H1 (cell line): Measurements from ENCODE around the gene SESN1. TPM values are rescaled to one million over a fixed set of nuclear protein-coding genes. Genes with fewer than 3 reads are reported as not detected.

Experiments
- CTCF ChIA-PET: fragments of 300-600 bp; sonication (Branson Sonifier 250); formaldehyde crosslinking; loops from one replicate; lab custom pipeline; 2021; ENCODE audit not compliant: partially characterized antibody; lab: Charles Lee
- POLR2A ChIA-PET: fragments of 300-600 bp; sonication (Branson Sonifier 250); formaldehyde crosslinking; loops from one replicate; lab custom pipeline; 2021; ENCODE audit warnings: inconsistent platforms; ENCODE audit not compliant: partially characterized antibody; lab: Charles Lee
- DNase-seq, 2 experiments: peaks; one replicate each; pipeline versions ENCODE4 v3.0.0 to v3.0.0-alpha.2; 2010 to 2022; ENCODE audit warnings: low spot score in 2 of 2, low read depth in 1 of 2, mixed read lengths in 1 of 2
- FAIRE-seq: peaks from 2 replicates; lab custom pipeline; 2011; peaks lifted over from hg19 to GRCh38; lab: Jason Lieb, UNC
- H2AFZ ChIP-seq: 2 replicates; pipeline ENCODE4 v1.8.1; 2012; ENCODE audit warnings: low read length, inconsistent platforms
- H2AK5ac ChIP-seq: 2 replicates; pipeline ENCODE4 v1.6.1; 2013; ENCODE audit warnings: low read depth, low read length
- H2BK120ac ChIP-seq: replicated peaks from 2 replicates; pipeline ENCODE3; 2013; ENCODE audit warnings: low read depth, low read length, inconsistent platforms
- H2BK12ac ChIP-seq: 2 replicates; pipeline ENCODE4 v1.6.1; 2013; ENCODE audit warnings: low read depth, low read length
- H2BK15ac ChIP-seq: 2 replicates; pipeline ENCODE4 v1.6.1; 2013; ENCODE audit warnings: low read length
- H2BK20ac ChIP-seq: 2 replicates; pipeline ENCODE4 v1.6.1; 2013; ENCODE audit warnings: low read length
- H2BK5ac ChIP-seq: 2 replicates; pipeline ENCODE4 v1.6.1; 2013; ENCODE audit warnings: low read depth, low read length
- H3K14ac ChIP-seq: 2 replicates; pipeline ENCODE4 v1.6.1; 2013; ENCODE audit warnings: inconsistent platforms; ENCODE audit not compliant: insufficient read length
- H3K18ac ChIP-seq: 2 replicates; pipeline ENCODE4 v1.6.1; 2013; ENCODE audit warnings: low read length; ENCODE audit errors: extremely low read depth
- H3K23ac ChIP-seq: 2 replicates; pipeline ENCODE4 v1.6.1; 2013; ENCODE audit warnings: inconsistent platforms; ENCODE audit not compliant: insufficient read length
- H3K23me2 ChIP-seq: 2 replicates; pipeline ENCODE4 v1.6.1; 2013; ENCODE audit warnings: low read depth, low read length
- H3K27ac ChIP-seq: 2 replicates; pipeline ENCODE4 v1.6.1; 2011; ENCODE audit warnings: low read depth, low read length, inconsistent platforms
- H3K27me3 ChIP-seq, 4 experiments: replicated peaks in 1 of 4; 1 replicate in 1 of 4; 2 replicates in 3 of 4; pipeline versions ENCODE4 v1.6.1 to v1.8.1; 2011 to 2013; ENCODE audit warnings: low read length in 3 of 4, mild to moderate bottlenecking in 3 of 4, inconsistent platforms in 2 of 4, mixed read lengths in 2 of 4, moderate library complexity in 1 of 4; ENCODE audit not compliant: control insufficient read depth in 3 of 4, insufficient read depth in 3 of 4; ENCODE audit errors: extremely low read depth in 1 of 4
- H3K36me3 ChIP-seq, 4 experiments: 2 replicates each; pipeline versions ENCODE4 v1.6.1 to v1.8.1; 2011 to 2013; ENCODE audit warnings: mild to moderate bottlenecking in 4 of 4, low read length in 3 of 4, moderate library complexity in 2 of 4, control low read depth in 1 of 4, inconsistent platforms in 1 of 4; ENCODE audit not compliant: insufficient read depth in 4 of 4, control insufficient read depth in 2 of 4
- H3K4ac ChIP-seq: replicated peaks from 2 replicates; pipeline ENCODE3; 2013; ENCODE audit warnings: low read length, low read depth, mixed read lengths, inconsistent platforms; ENCODE audit not compliant: insufficient read length
- H3K4me1 ChIP-seq, 4 experiments: replicated peaks in 1 of 4; 1 replicate in 1 of 4; 2 replicates in 3 of 4; pipeline versions ENCODE4 v1.6.1 to v1.8.1; 2011 to 2013; ENCODE audit warnings: low read length in 3 of 4, inconsistent platforms in 2 of 4, mixed read lengths in 1 of 4; ENCODE audit not compliant: insufficient read depth in 4 of 4, control insufficient read depth in 3 of 4
- H3K4me2 ChIP-seq, 2 experiments: 2 replicates each; pipeline versions ENCODE4 v1.6.1 to v1.8.1; 2011 to 2013; ENCODE audit warnings: low read depth in 2 of 2, low read length in 2 of 2, control low read depth in 1 of 2, inconsistent platforms in 1 of 2, mild to moderate bottlenecking in 1 of 2; ENCODE audit not compliant: insufficient read depth in 1 of 2
- H3K4me3 ChIP-seq, 4 experiments: fragments of 200-600, 300-600 bp in 1 of 4; sonication (generic), shearing (Covaris generic), sonication (Bioruptor Twin) in 1 of 4; 2 replicates each; pipeline versions ENCODE4 v1.5.1 to v1.8.1; 2011 to 2016; ENCODE audit warnings: low read length in 4 of 4, low read depth in 3 of 4, control low read depth in 2 of 4, inconsistent platforms in 2 of 4, mild to moderate bottlenecking in 2 of 4, mixed read lengths in 1 of 4, moderate library complexity in 1 of 4; ENCODE audit not compliant: insufficient read depth in 2 of 4; ENCODE audit errors: extremely low read depth in 1 of 4
- H3K56ac ChIP-seq: replicated peaks from 2 replicates; pipeline ENCODE3; 2013; ENCODE audit warnings: low read depth, mild to moderate bottlenecking, mixed read lengths, low read length, inconsistent platforms; ENCODE audit not compliant: insufficient read length
- H3K79me1 ChIP-seq: 2 replicates; pipeline ENCODE4 v1.6.1; 2013; ENCODE audit warnings: low read depth, low read length, control low read depth
- H3K79me2 ChIP-seq, 2 experiments: 2 replicates each; pipeline versions ENCODE4 v1.6.1 to v1.8.1; 2012 to 2013; ENCODE audit warnings: low read length in 2 of 2, mild to moderate bottlenecking in 2 of 2, inconsistent platforms in 1 of 2; ENCODE audit not compliant: insufficient read depth in 2 of 2, control insufficient read depth in 1 of 2
- H3K9ac ChIP-seq, 4 experiments: replicated peaks in 1 of 4; 1 replicate in 1 of 4; 2 replicates in 3 of 4; pipeline versions ENCODE4 v1.6.1 to v1.8.1; 2011 to 2013; ENCODE audit warnings: low read depth in 3 of 4, low read length in 3 of 4, control low read depth in 2 of 4, mild to moderate bottlenecking in 2 of 4, moderate library complexity in 2 of 4, inconsistent platforms in 1 of 4; ENCODE audit errors: extremely low read depth in 1 of 4
- H3K9me3 ChIP-seq, 2 experiments: 2 replicates each; pipeline versions ENCODE4 v1.6.1 to v1.8.1; 2012 to 2013; ENCODE audit warnings: mild to moderate bottlenecking in 2 of 2, moderate library complexity in 2 of 2, control low read depth in 1 of 2, inconsistent platforms in 1 of 2, low read depth in 1 of 2, low read length in 1 of 2, mixed read lengths in 1 of 2; ENCODE audit not compliant: insufficient read depth in 2 of 2
- H4K20me1 ChIP-seq, 2 experiments: replicated peaks in 1 of 2; 2 replicates each; pipeline versions ENCODE3 to v1.8.1; 2011 to 2013; ENCODE audit warnings: inconsistent platforms in 2 of 2, low read length in 2 of 2, mild to moderate bottlenecking in 1 of 2; ENCODE audit not compliant: insufficient read depth in 2 of 2, control insufficient read depth in 1 of 2
- H4K5ac ChIP-seq: 2 replicates; pipeline ENCODE4 v1.6.1; 2013; ENCODE audit warnings: low read length, low read depth, mixed read lengths, inconsistent platforms; ENCODE audit not compliant: insufficient read length
- H4K8ac ChIP-seq: 2 replicates; pipeline ENCODE4 v1.8.0; 2013; ENCODE audit warnings: mild to moderate bottlenecking, moderate library complexity, low read length, inconsistent platforms; ENCODE audit not compliant: insufficient read depth; ENCODE audit errors: extremely low read depth
- H4K91ac ChIP-seq: replicated peaks from 2 replicates; pipeline ENCODE3; 2013; ENCODE audit warnings: low read length, mixed read lengths, inconsistent platforms; ENCODE audit not compliant: insufficient read length
- RXRA ChIP-seq: IDR thresholded peaks from 2 replicates; pipeline ENCODE4 v1.6.1; 2011; ENCODE audit warnings: low read depth, mild to moderate bottlenecking, low read length, moderate library complexity; ENCODE audit not compliant: insufficient read depth
- WGBS, 2 experiments: shearing (Covaris generic) in 1 of 2; methylation state at CpG; one replicate each; pipeline versions ENCODE4 v1.1.6 to v1.1.7; 2013 to 2015; ENCODE audit warnings: low lambda C conversion rate in 2 of 2, mixed read lengths in 2 of 2, inconsistent platforms in 1 of 2, low coverage in 1 of 2, missing lambda C conversion rate in 1 of 2; ENCODE audit not compliant: insufficient replicate concordance in 2 of 2, insufficient coverage in 1 of 2, insufficient read length in 1 of 2; ENCODE audit errors: extremely low coverage in 1 of 2, missing lambda C conversion rate in 1 of 2; 5-methylcytosine and 5-hydroxymethylcytosine counted together
- polyA plus RNA-seq, 7 experiments: library from polyadenylated mRNA; depleted of rRNA in 3 of 7; stranded (reverse) in 5 of 7; unstranded in 2 of 7; fragments of >200 nt in 5 of 7; fragments of 200-250 nt in 2 of 7; gene quantifications; 1 replicate in 5 of 7; 2 replicates in 1 of 7; 4 replicates in 1 of 7; pipeline versions ENCODE4 v1.2.1 to v1.2.3, GENCODE V29; 2011 to 2013; ENCODE audit warnings: missing spikeins in 2 of 7, mixed read lengths in 2 of 7
- total RNA-seq: library from RNA; stranded (reverse); fragmentation: NEBNext Ultra II Directional; extraction: Animal tissue kit (Norgen Biotek cat#: 25700); gene quantifications from 2 replicates; pipeline ENCODE4 v1.2.1, GENCODE V29; 2021

SESN1 gene
- total and polyA plus RNA-seq, 2 of the 8 experiments (the other 6 are each of a cell fraction or from before 2014, with no cell fraction given), result 12.8 to 15.6 TPM

- no peak overlapping the region for H2AFZ ChIP-seq
- no peak overlapping the region for H3K4me2 ChIP-seq
- no peak overlapping the region for H3K27ac ChIP-seq
- H4K5ac ChIP-seq, result no peak overlapping the region
- TF ChIP-seq RXRA, result no peak
- H3K9me3 ChIP-seq, result no peaks in the 10 kb centered on the region
- no peak overlapping the region for H2BK15ac ChIP-seq
- no peaks in the 10 kb centered on the region for H3K27me3 ChIP-seq
- 85% methylated on average over 3 of the region's 3 CpGs; no CpG with 5 or more reads in 1 of the 2 experiments for WGBS, 2 experiments
- no peak overlapping the region for H2BK5ac ChIP-seq
- H2AK5ac ChIP-seq, result no peak overlapping the region
- no peaks in the 10 kb centered on the region for H3K4me1 ChIP-seq
- no peak overlapping the region for H4K8ac ChIP-seq
- no peak overlapping the region for H4K91ac ChIP-seq
- H3K4me3 ChIP-seq, result no peak overlapping the region
- no peaks in the 10 kb centered on the region for H3K79me2 ChIP-seq
- H3K79me1 ChIP-seq, result no peaks in the 10 kb centered on the region
- POLR2A ChIA-PET, result no interaction called here
- CTCF ChIA-PET, result interaction anchor here (0.6 kb wide), 1 partner anchor 318 kb away, joined by 3 read pairs; no protein-coding TSS in a partner anchor
- DNase-seq (no peak), FAIRE-seq (no peak)
- H2BK12ac ChIP-seq, result no peak overlapping the region
- no peak overlapping the region for H2BK120ac ChIP-seq
- no peak overlapping the region for H3K23ac ChIP-seq
- H3K36me3 ChIP-seq, result no peaks in the 10 kb centered on the region
- no peak overlapping the region for H3K14ac ChIP-seq
- H3K18ac ChIP-seq, result no peak overlapping the region
- no peak overlapping the region for H3K4ac ChIP-seq
- H2BK20ac ChIP-seq, result no peak overlapping the region
- H3K56ac ChIP-seq, result no peak overlapping the region
- no peaks in the 10 kb centered on the region for H3K23me2 ChIP-seq
- no peak overlapping the region for H3K9ac ChIP-seq
- H4K20me1 ChIP-seq, result no peaks in the 10 kb centered on the region
Observed at GRCh38 chr6:109104512-109104911, 9.9 kb upstream of the SESN1 start.
